H1 (cell line): Measurements from ENCODE around the gene RNF151. TPM values are rescaled to one million over a fixed set of nuclear protein-coding genes. Genes with fewer than 3 reads are reported as not detected.

ENCODE experiments used
- CTCF ChIA-PET: fragments of 300-600 bp; sonication (Branson Sonifier 250); formaldehyde crosslinking; loops from one replicate; lab custom pipeline; 2021; ENCODE audit not compliant: partially characterized antibody; lab: Charles Lee
- POLR2A ChIA-PET: fragments of 300-600 bp; sonication (Branson Sonifier 250); formaldehyde crosslinking; loops from one replicate; lab custom pipeline; 2021; ENCODE audit warnings: inconsistent platforms; ENCODE audit not compliant: partially characterized antibody; lab: Charles Lee
- DNase-seq, 2 experiments: peaks; one replicate each; pipeline versions ENCODE4 v3.0.0 to v3.0.0-alpha.2; 2010 to 2022; ENCODE audit warnings: low spot score in 2 of 2, low read depth in 1 of 2, mixed read lengths in 1 of 2
- FAIRE-seq: peaks from 2 replicates; lab custom pipeline; 2011; peaks lifted over from hg19 to GRCh38; lab: Jason Lieb, UNC
- H2AFZ ChIP-seq: 2 replicates; pipeline ENCODE4 v1.8.1; 2012; ENCODE audit warnings: low read length, inconsistent platforms
- H2AK5ac ChIP-seq: 2 replicates; pipeline ENCODE4 v1.6.1; 2013; ENCODE audit warnings: low read depth, low read length
- H2BK120ac ChIP-seq: replicated peaks from 2 replicates; pipeline ENCODE3; 2013; ENCODE audit warnings: low read depth, low read length, inconsistent platforms
- H2BK12ac ChIP-seq: 2 replicates; pipeline ENCODE4 v1.6.1; 2013; ENCODE audit warnings: low read depth, low read length
- H2BK15ac ChIP-seq: 2 replicates; pipeline ENCODE4 v1.6.1; 2013; ENCODE audit warnings: low read length
- H2BK20ac ChIP-seq: 2 replicates; pipeline ENCODE4 v1.6.1; 2013; ENCODE audit warnings: low read length
- H2BK5ac ChIP-seq: 2 replicates; pipeline ENCODE4 v1.6.1; 2013; ENCODE audit warnings: low read depth, low read length
- H3K14ac ChIP-seq: 2 replicates; pipeline ENCODE4 v1.6.1; 2013; ENCODE audit warnings: inconsistent platforms; ENCODE audit not compliant: insufficient read length
- H3K18ac ChIP-seq: 2 replicates; pipeline ENCODE4 v1.6.1; 2013; ENCODE audit warnings: low read length; ENCODE audit errors: extremely low read depth
- H3K23ac ChIP-seq: 2 replicates; pipeline ENCODE4 v1.6.1; 2013; ENCODE audit warnings: inconsistent platforms; ENCODE audit not compliant: insufficient read length
- H3K23me2 ChIP-seq: 2 replicates; pipeline ENCODE4 v1.6.1; 2013; ENCODE audit warnings: low read depth, low read length
- H3K27ac ChIP-seq: 2 replicates; pipeline ENCODE4 v1.6.1; 2011; ENCODE audit warnings: low read depth, low read length, inconsistent platforms
- H3K27me3 ChIP-seq, 4 experiments: replicated peaks in 1 of 4; 1 replicate in 1 of 4; 2 replicates in 3 of 4; pipeline versions ENCODE4 v1.6.1 to v1.8.1; 2011 to 2013; ENCODE audit warnings: low read length in 3 of 4, mild to moderate bottlenecking in 3 of 4, inconsistent platforms in 2 of 4, mixed read lengths in 2 of 4, moderate library complexity in 1 of 4; ENCODE audit not compliant: control insufficient read depth in 3 of 4, insufficient read depth in 3 of 4; ENCODE audit errors: extremely low read depth in 1 of 4
- H3K36me3 ChIP-seq, 4 experiments: 2 replicates each; pipeline versions ENCODE4 v1.6.1 to v1.8.1; 2011 to 2013; ENCODE audit warnings: mild to moderate bottlenecking in 4 of 4, low read length in 3 of 4, moderate library complexity in 2 of 4, control low read depth in 1 of 4, inconsistent platforms in 1 of 4; ENCODE audit not compliant: insufficient read depth in 4 of 4, control insufficient read depth in 2 of 4
- H3K4ac ChIP-seq: replicated peaks from 2 replicates; pipeline ENCODE3; 2013; ENCODE audit warnings: low read length, low read depth, mixed read lengths, inconsistent platforms; ENCODE audit not compliant: insufficient read length
- H3K4me1 ChIP-seq, 4 experiments: replicated peaks in 1 of 4; 1 replicate in 1 of 4; 2 replicates in 3 of 4; pipeline versions ENCODE4 v1.6.1 to v1.8.1; 2011 to 2013; ENCODE audit warnings: low read length in 3 of 4, inconsistent platforms in 2 of 4, mixed read lengths in 1 of 4; ENCODE audit not compliant: insufficient read depth in 4 of 4, control insufficient read depth in 3 of 4
- H3K4me2 ChIP-seq, 2 experiments: 2 replicates each; pipeline versions ENCODE4 v1.6.1 to v1.8.1; 2011 to 2013; ENCODE audit warnings: low read depth in 2 of 2, low read length in 2 of 2, control low read depth in 1 of 2, inconsistent platforms in 1 of 2, mild to moderate bottlenecking in 1 of 2; ENCODE audit not compliant: insufficient read depth in 1 of 2
- H3K4me3 ChIP-seq, 4 experiments: fragments of 200-600, 300-600 bp in 1 of 4; sonication (generic), shearing (Covaris generic), sonication (Bioruptor Twin) in 1 of 4; 2 replicates each; pipeline versions ENCODE4 v1.5.1 to v1.8.1; 2011 to 2016; ENCODE audit warnings: low read length in 4 of 4, low read depth in 3 of 4, control low read depth in 2 of 4, inconsistent platforms in 2 of 4, mild to moderate bottlenecking in 2 of 4, mixed read lengths in 1 of 4, moderate library complexity in 1 of 4; ENCODE audit not compliant: insufficient read depth in 2 of 4; ENCODE audit errors: extremely low read depth in 1 of 4
- H3K56ac ChIP-seq: replicated peaks from 2 replicates; pipeline ENCODE3; 2013; ENCODE audit warnings: low read depth, mild to moderate bottlenecking, mixed read lengths, low read length, inconsistent platforms; ENCODE audit not compliant: insufficient read length
- H3K79me1 ChIP-seq: 2 replicates; pipeline ENCODE4 v1.6.1; 2013; ENCODE audit warnings: low read depth, low read length, control low read depth
- H3K79me2 ChIP-seq, 2 experiments: 2 replicates each; pipeline versions ENCODE4 v1.6.1 to v1.8.1; 2012 to 2013; ENCODE audit warnings: low read length in 2 of 2, mild to moderate bottlenecking in 2 of 2, inconsistent platforms in 1 of 2; ENCODE audit not compliant: insufficient read depth in 2 of 2, control insufficient read depth in 1 of 2
- H3K9ac ChIP-seq, 4 experiments: replicated peaks in 1 of 4; 1 replicate in 1 of 4; 2 replicates in 3 of 4; pipeline versions ENCODE4 v1.6.1 to v1.8.1; 2011 to 2013; ENCODE audit warnings: low read depth in 3 of 4, low read length in 3 of 4, control low read depth in 2 of 4, mild to moderate bottlenecking in 2 of 4, moderate library complexity in 2 of 4, inconsistent platforms in 1 of 4; ENCODE audit errors: extremely low read depth in 1 of 4
- H3K9me3 ChIP-seq, 2 experiments: 2 replicates each; pipeline versions ENCODE4 v1.6.1 to v1.8.1; 2012 to 2013; ENCODE audit warnings: mild to moderate bottlenecking in 2 of 2, moderate library complexity in 2 of 2, control low read depth in 1 of 2, inconsistent platforms in 1 of 2, low read depth in 1 of 2, low read length in 1 of 2, mixed read lengths in 1 of 2; ENCODE audit not compliant: insufficient read depth in 2 of 2
- H4K20me1 ChIP-seq, 2 experiments: replicated peaks in 1 of 2; 2 replicates each; pipeline versions ENCODE3 to v1.8.1; 2011 to 2013; ENCODE audit warnings: inconsistent platforms in 2 of 2, low read length in 2 of 2, mild to moderate bottlenecking in 1 of 2; ENCODE audit not compliant: insufficient read depth in 2 of 2, control insufficient read depth in 1 of 2
- H4K5ac ChIP-seq: 2 replicates; pipeline ENCODE4 v1.6.1; 2013; ENCODE audit warnings: low read length, low read depth, mixed read lengths, inconsistent platforms; ENCODE audit not compliant: insufficient read length
- H4K8ac ChIP-seq: 2 replicates; pipeline ENCODE4 v1.8.0; 2013; ENCODE audit warnings: mild to moderate bottlenecking, moderate library complexity, low read length, inconsistent platforms; ENCODE audit not compliant: insufficient read depth; ENCODE audit errors: extremely low read depth
- H4K91ac ChIP-seq: replicated peaks from 2 replicates; pipeline ENCODE3; 2013; ENCODE audit warnings: low read length, mixed read lengths, inconsistent platforms; ENCODE audit not compliant: insufficient read length
- BCL11A ChIP-seq, 2 experiments: IDR thresholded peaks; one replicate each; pipeline ENCODE4 v1.6.1; 2011; ENCODE audit warnings: low read depth in 2 of 2, low read length in 2 of 2, mild to moderate bottlenecking in 2 of 2
- SAP30 ChIP-seq: fragments of 300-600 bp; sonication (generic); IDR thresholded peaks from 2 replicates; pipeline ENCODE4 v1.7.1; 2012; ENCODE audit warnings: low read length, moderate library complexity, mild to moderate bottlenecking, inconsistent platforms; ENCODE audit not compliant: insufficient read depth, insufficient replicate concordance
- SIX5 ChIP-seq: IDR thresholded peaks from 2 replicates; pipeline ENCODE4 v1.6.1; 2011; ENCODE audit warnings: mild to moderate bottlenecking, low read depth, low read length
- TBP ChIP-seq: IDR thresholded peaks from 2 replicates; pipeline ENCODE4 v1.6.1; 2011; ENCODE audit warnings: low read depth, low read length, improper control_type of control experiment
- WGBS, 2 experiments: shearing (Covaris generic) in 1 of 2; methylation state at CpG; one replicate each; pipeline versions ENCODE4 v1.1.6 to v1.1.7; 2013 to 2015; ENCODE audit warnings: low lambda C conversion rate in 2 of 2, mixed read lengths in 2 of 2, inconsistent platforms in 1 of 2, low coverage in 1 of 2, missing lambda C conversion rate in 1 of 2; ENCODE audit not compliant: insufficient replicate concordance in 2 of 2, insufficient coverage in 1 of 2, insufficient read length in 1 of 2; ENCODE audit errors: extremely low coverage in 1 of 2, missing lambda C conversion rate in 1 of 2; 5-methylcytosine and 5-hydroxymethylcytosine counted together
- polyA plus RNA-seq, 7 experiments: library from polyadenylated mRNA; depleted of rRNA in 3 of 7; stranded (reverse) in 5 of 7; unstranded in 2 of 7; fragments of >200 nt in 5 of 7; fragments of 200-250 nt in 2 of 7; gene quantifications; 1 replicate in 5 of 7; 2 replicates in 1 of 7; 4 replicates in 1 of 7; pipeline versions ENCODE4 v1.2.1 to v1.2.3, GENCODE V29; 2011 to 2013; ENCODE audit warnings: missing spikeins in 2 of 7, mixed read lengths in 2 of 7
- total RNA-seq: library from RNA; stranded (reverse); fragmentation: NEBNext Ultra II Directional; extraction: Animal tissue kit (Norgen Biotek cat#: 25700); gene quantifications from 2 replicates; pipeline ENCODE4 v1.2.1, GENCODE V29; 2021

Gene RNF151
- total and polyA plus RNA-seq, 2 of the 8 experiments (the other 6 are each of a cell fraction or from before 2014, with no cell fraction given): not detected

- CTCF ChIA-PET: interaction anchor here (0.6 to 2.8 kb wide), 3 partner anchors 10 to 69 kb away, joined by 3 to 6 read pairs (median 4); no protein-coding TSS in a partner anchor
- Histone ChIP-seq H3K36me3 (peaks cover 24 to 52% (median 42%) of the 10 kb centered on the region in 4 experiments), H4K20me1 (peaks cover 22 to 54% of the 10 kb centered on the region in 2 experiments)
Observed at GRCh38 chr16:2001456-2002355, 35.0 kb downstream of the RNF151 start.

More at GRCh38 chr16:2001456-2002355, 35.0 kb downstream of the RNF151 start:
- Histone ChIP-seq H2BK12ac (no peak overlapping the region), H3K23ac (no peak overlapping the region), H3K23me2 (no peaks in the 10 kb centered on the region), H3K14ac (no peak overlapping the region), H3K79me2 (peaks cover 0 to 25% of the 10 kb centered on the region in 2 experiments; a peak in 3 of 4 replicates), H3K9ac (no peak overlapping the region), H2BK120ac (no peak overlapping the region), H4K91ac (no peak overlapping the region), H3K79me1 (peaks cover 2% of the 10 kb centered on the region; the same call in 1 of the 2 replicates), H4K5ac (no peak overlapping the region), H3K4me1 (peaks cover 0 to 19% (median 7%) of the 10 kb centered on the region in 4 experiments; a peak in 5 of 7 replicates), H3K27ac (no peak overlapping the region), H3K56ac (no peak overlapping the region), H2BK15ac (no peak overlapping the region), H3K4me3 (no peak overlapping the region), H2AFZ (no peak overlapping the region), H2BK5ac (peak overlapping the region; percentile 44; the same call in 1 of the 2 replicates), H4K8ac (no peak overlapping the region), H3K27me3 (no peaks in the 10 kb centered on the region), H2BK20ac (no peak overlapping the region), H3K9me3 (no peaks in the 10 kb centered on the region), H3K4me2 (no peak overlapping the region), H3K4ac (no peak overlapping the region), H2AK5ac (no peak overlapping the region), H3K18ac (no peak overlapping the region)
- DNase-seq (no peak), FAIRE-seq (no peak)
- TF ChIP-seq BCL11A (IDR thresholded peaks at IDR 0.05; ENCODE audit: low read depth in 2 of 2, low read length in 2 of 2) (no peak), SIX5 (no peak), TBP (no peak), SAP30 (no peak)
- WGBS, 2 experiments: 91% methylated on average over 47 of the region's 53 CpGs; no CpG with 5 or more reads in 1 of the 2 experiments
- POLR2A ChIA-PET: interaction anchor here (0.6 to 2.1 kb wide), 3 partner anchors 50 to 153 kb away, joined by 3 to 5 read pairs (median 3); no protein-coding TSS in a partner anchor
